ENCODE data around the gene SOX10. TPM values are rescaled to one million over a fixed set of nuclear protein-coding genes. Genes with fewer than 3 reads are reported as not detected.

The SOX10 gene
- total RNA-seq, 1 donor from 2014 or later, result 0.34 TPM

GRCh38 chr22:38016182-38017151 lies 32.1 kb upstream of the SOX10 start:
- FAIRE-seq (no peak), DNase-seq (ENCODE audit: low read depth) (no peak)
- Mint-ChIP-seq H3K9me3 (ENCODE audit: unreplicated experiment) (no peaks in the 10 kb centered on the region), H3K27me3 (ENCODE audit: low read depth, unreplicated experiment) (peaks cover 8% of the 10 kb centered on the region), H3K4me3 (ENCODE audit: unreplicated experiment) (no peak overlapping the region), H3K4me1 (ENCODE audit: low read depth, unreplicated experiment) (peaks cover 10% of the 10 kb centered on the region), H3K36me3 (ENCODE audit: low read depth, unreplicated experiment) (peaks cover 4% of the 10 kb centered on the region), H3K27ac (ENCODE audit: unreplicated experiment) (no peak overlapping the region)
- no peaks in the 10 kb centered on the region for H3K27me3 ChIP-seq (ENCODE audit: insufficient read depth, low read length)
- no peaks in the 10 kb centered on the region for H3K36me3 ChIP-seq (ENCODE audit: insufficient read depth, low read length)
- H3K9me3 ChIP-seq (ENCODE audit: insufficient read depth, low read depth, low read length), result no peaks in the 10 kb centered on the region
- H3K79me2 ChIP-seq (ENCODE audit: insufficient read depth, low read length), result no peaks in the 10 kb centered on the region
- H3K4me2 ChIP-seq (ENCODE audit: low read length), result peak overlapping the region; percentile 15
- peaks cover 16% of the 10 kb centered on the region for H3K4me1 ChIP-seq (ENCODE audit: insufficient read depth, low read length)
- peak overlapping the region; percentile 50 for H2AFZ ChIP-seq (ENCODE audit: low read depth, low read length)
- no peak overlapping the region for H3K9ac ChIP-seq (ENCODE audit: low read length)
- H3K4me3 ChIP-seq (ENCODE audit: insufficient read depth, low read depth, low read length), result no peak overlapping the region
- no peaks in the 10 kb centered on the region for H4K20me1 ChIP-seq (ENCODE audit: insufficient read depth, low read length)
- H3K27ac ChIP-seq (ENCODE audit: low read depth, low read length), result no peak overlapping the region
- TF ChIP-seq, protein P1, sequence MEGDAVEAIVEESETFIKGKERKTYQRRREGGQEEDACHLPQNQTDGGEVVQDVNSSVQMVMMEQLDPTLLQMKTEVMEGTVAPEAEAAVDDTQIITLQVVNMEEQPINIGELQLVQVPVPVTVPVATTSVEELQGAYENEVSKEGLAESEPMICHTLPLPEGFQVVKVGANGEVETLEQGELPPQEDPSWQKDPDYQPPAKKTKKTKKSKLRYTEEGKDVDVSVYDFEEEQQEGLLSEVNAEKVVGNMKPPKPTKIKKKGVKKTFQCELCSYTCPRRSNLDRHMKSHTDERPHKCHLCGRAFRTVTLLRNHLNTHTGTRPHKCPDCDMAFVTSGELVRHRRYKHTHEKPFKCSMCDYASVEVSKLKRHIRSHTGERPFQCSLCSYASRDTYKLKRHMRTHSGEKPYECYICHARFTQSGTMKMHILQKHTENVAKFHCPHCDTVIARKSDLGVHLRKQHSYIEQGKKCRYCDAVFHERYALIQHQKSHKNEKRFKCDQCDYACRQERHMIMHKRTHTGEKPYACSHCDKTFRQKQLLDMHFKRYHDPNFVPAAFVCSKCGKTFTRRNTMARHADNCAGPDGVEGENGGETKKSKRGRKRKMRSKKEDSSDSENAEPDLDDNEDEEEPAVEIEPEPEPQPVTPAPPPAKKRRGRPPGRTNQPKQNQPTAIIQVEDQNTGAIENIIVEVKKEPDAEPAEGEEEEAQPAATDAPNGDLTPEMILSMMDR (IDR thresholded peaks at IDR 0.05; ENCODE audit: insufficient read depth, low read depth, low read length), result no peak
- TF ChIP-seq EZH2 (IDR thresholded peaks at IDR 0.05; ENCODE audit: insufficient read depth, low read length), result no peak

DNA sequence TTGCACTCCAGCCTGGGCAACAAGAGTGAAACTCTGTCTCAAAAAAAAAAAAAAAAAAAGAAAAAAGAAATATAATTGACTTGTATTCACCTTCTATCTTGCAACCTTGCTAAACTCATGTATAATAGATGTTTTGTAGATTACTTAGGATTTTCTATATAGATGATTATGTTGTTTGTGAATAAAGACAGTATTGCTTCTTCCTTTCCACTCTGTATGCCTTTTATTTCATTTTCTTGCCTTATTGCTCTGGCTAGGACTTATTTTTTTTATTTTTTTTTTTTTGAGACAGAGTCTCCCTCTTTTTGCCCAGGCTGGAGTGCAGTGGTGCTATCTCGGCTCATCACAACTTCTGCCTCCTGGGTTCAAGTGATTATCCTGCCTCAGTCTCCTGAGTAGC lies 29.7 kb upstream of the SOX10 start:
- no peak overlapping the region for H3K4me3 Mint-ChIP-seq (ENCODE audit: unreplicated experiment)
- H3K36me3 Mint-ChIP-seq (ENCODE audit: low read depth, unreplicated experiment), result peaks cover 4% of the 10 kb centered on the region
- Histone ChIP-seq H3K4me3 (ENCODE audit: insufficient read depth, low read depth, low read length) (no peak overlapping the region), H3K9me3 (ENCODE audit: insufficient read depth, low read depth, low read length) (no peaks in the 10 kb centered on the region), H3K9ac (ENCODE audit: low read length) (no peak overlapping the region), H3K79me2 (ENCODE audit: insufficient read depth, low read length) (no peaks in the 10 kb centered on the region), H3K27ac (ENCODE audit: low read depth, low read length) (no peak overlapping the region), H3K27me3 (ENCODE audit: insufficient read depth, low read length) (no peaks in the 10 kb centered on the region), H3K36me3 (ENCODE audit: insufficient read depth, low read length) (no peaks in the 10 kb centered on the region), H2AFZ (ENCODE audit: low read depth, low read length) (no peak overlapping the region), H3K4me2 (ENCODE audit: low read length) (no peak overlapping the region), H4K20me1 (ENCODE audit: insufficient read depth, low read length) (no peaks in the 10 kb centered on the region), H3K4me1 (ENCODE audit: insufficient read depth, low read length) (peaks cover 16% of the 10 kb centered on the region)
- H3K27ac Mint-ChIP-seq (ENCODE audit: unreplicated experiment), result no peak overlapping the region
- no peak for TF ChIP-seq EZH2 (IDR thresholded peaks at IDR 0.05; ENCODE audit: insufficient read depth, low read length)
- TF ChIP-seq, protein P1 (IDR thresholded peaks at IDR 0.05; ENCODE audit: insufficient read depth, low read depth, low read length), result no peak
- H3K27me3 Mint-ChIP-seq (ENCODE audit: low read depth, unreplicated experiment), result peaks cover 4% of the 10 kb centered on the region
- no peak for DNase-seq (ENCODE audit: low read depth)
- peaks cover 10% of the 10 kb centered on the region for H3K4me1 Mint-ChIP-seq (ENCODE audit: low read depth, unreplicated experiment)
- no peak for FAIRE-seq
- no peaks in the 10 kb centered on the region for H3K9me3 Mint-ChIP-seq (ENCODE audit: unreplicated experiment)

Data from astrocyte (in vitro differentiated cells and primary cell).